Psoas muscle (tissue), 8 donors: ENCODE data around the gene SPINDOC. TPM values are rescaled to one million over a fixed set of nuclear protein-coding genes. Genes with fewer than 3 reads are reported as not detected.
"Not testable (repeated sequence)": the region's sequence is repeated elsewhere in the genome, so short reads cannot be mapped to it uniquely, and the experiment has no call there.

ENCODE experiments used
- ATAC-seq, 4 donors: fragments of 200-7000 bp; cut with Tn5 transposase; one replicate each; pipeline ENCODE4 v1.9.1; 2020; ENCODE audit warnings: moderate library complexity in 3 of 4, mild to moderate bottlenecking in 2 of 4
- DNase-seq, 2 donors: peaks; one replicate each; pipeline ENCODE4 v3.0.0-alpha.2; 2020
- H3K27ac ChIP-seq: fragments of 200-600 bp; one replicate; pipeline ENCODE4 v1.8.0; 2022
- H3K27me3 ChIP-seq, 3 donors: fragments of 200-600 bp in 1 of 3; one replicate each; pipeline versions ENCODE4 v1.6.1 to v1.8.0; 2013 to 2022; ENCODE audit warnings: low read length in 2 of 3, mild to moderate bottlenecking in 2 of 3, moderate library complexity in 1 of 3; ENCODE audit not compliant: insufficient read depth in 3 of 3
- H3K36me3 ChIP-seq, 2 donors: fragments of 200-600 bp in 1 of 2; one replicate each; pipeline versions ENCODE4 v1.6.1 to v1.8.0; 2013 to 2022; ENCODE audit warnings: low read depth in 1 of 2, mild to moderate bottlenecking in 1 of 2, moderate library complexity in 1 of 2; ENCODE audit not compliant: insufficient read depth in 1 of 2
- H3K4me1 ChIP-seq: fragments of 200-600 bp; one replicate; pipeline ENCODE4 v1.8.0; 2022
- H3K4me3 ChIP-seq: fragments of 200-600 bp; one replicate; pipeline ENCODE4 v1.8.0; 2022; ENCODE audit warnings: mild to moderate bottlenecking
- H3K9me3 ChIP-seq: fragments of 200-600 bp; one replicate; pipeline ENCODE4 v1.8.0; 2022
- CTCF ChIP-seq: fragments of 200-600 bp; IDR thresholded peaks from one replicate; pipeline ENCODE4 v1.8.0; 2022; ENCODE audit warnings: antibody characterized with exemption
- WGBS, 3 donors: extraction: QIAGEN DNeasy Blood & Tissue Kit; methylation state at CpG; one replicate each; pipeline versions ENCODE4 v1.1.6 to v1.1.7; 2013; 5-methylcytosine and 5-hydroxymethylcytosine counted together
- intact Hi-C, 2 donors: fragments of 100-400 bp; cut with DNase I; formaldehyde crosslinking; loops; one replicate each; pipeline versions ENCODE4 v1.11.0 to v1.14.2; 2022
- polyA plus RNA-seq, 3 donors: library from polyadenylated mRNA; stranded (reverse); fragments of 200-250 nt; gene quantifications; one replicate each; pipeline ENCODE4 v1.2.3, GENCODE V29; 2013
- total RNA-seq, 4 donors: library from RNA; stranded (reverse); fragmentation: NEBNext Ultra II Directional in 2 of 4; extraction: Animal tissue kit (Norgen Biotek cat#: 25700) in 2 of 4; gene quantifications; one replicate each; pipeline versions ENCODE4 v1.2.1 to v1.2.4, GENCODE V29; 2021 to 2023
- donor health status: healthy with polysubstance abuse.
- donor health status: DM: no; HTN: no; CAD: no; lungs with moderate emphysema.
- donor health status: Bipolar disorder and iron deficiency.
- donor health status: healthy.
- donor health status: DM: yes; HTN: yes; CAD: no.
- donor health status: DM: no; HTN: no; CAD: no.
- donor health status: DM: no; HTN: no; CAD: no.
- donor health status: DM: yes; HTN: yes; CAD: no.

Gene SPINDOC
- total and polyA plus RNA-seq, 7 donors = 2.7 to 8.8 (median 4.7) TPM

- Histone ChIP-seq H3K9me3 (no peaks in the 10 kb centered on the region), H3K27ac (no peak overlapping the region), H3K27me3 (no peaks in the 10 kb centered on the region), H3K36me3 (no peaks in the 10 kb centered on the region), H3K4me3 (no peak overlapping the region), H3K4me1 (peaks cover 3% of the 10 kb centered on the region)
- ATAC-seq = peak; percentile 61 to 84 (median 74)
- WGBS, 3 donors = 74 to 82% (median 80%) methylated on average over 10 of the region's 10 CpGs
- no peak for DNase-seq
- TF ChIP-seq CTCF = no peak
- intact Hi-C loops = no loop called here
Observed at GRCh38 chr11:63802637-63803414, 10.4 kb upstream of the SPINDOC start.

- Histone ChIP-seq H3K4me1 (peaks cover 3% of the 10 kb centered on the region), H3K9me3 (no peaks in the 10 kb centered on the region), H3K36me3 (no peaks in the 10 kb centered on the region), H3K4me3 (no peak overlapping the region), H3K27me3 (no peaks in the 10 kb centered on the region), H3K27ac (no peak overlapping the region)
- TF ChIP-seq CTCF = no peak
- intact Hi-C loops = no loop called here
- ATAC-seq = no peak
- DNase-seq = no peak
- 78 to 83% (median 81%) methylated on average over 6 of the region's 6 CpGs for WGBS, 3 donors
Observed at GRCh38 chr11:63804259-63804658, 9.0 kb upstream of the SPINDOC start.

- H3K27me3 ChIP-seq = no peaks in the 10 kb centered on the region
- H3K4me1 ChIP-seq = peaks cover 3% of the 10 kb centered on the region
- no peak overlapping the region for H3K27ac ChIP-seq
- H3K9me3 ChIP-seq = no peaks in the 10 kb centered on the region
- TF ChIP-seq CTCF = no peak
- ATAC-seq = peak in 1 of 4 donors; percentile 53
- no peak overlapping the region for H3K4me3 ChIP-seq
- no peaks in the 10 kb centered on the region for H3K36me3 ChIP-seq
- WGBS, 3 donors = 58 to 66% (median 63%) methylated on average over 9 of the region's 9 CpGs
- intact Hi-C loops = no loop called here
- no peak for DNase-seq
Observed at GRCh38 chr11:63805844-63806415, 7.3 kb upstream of the SPINDOC start.

GRCh38 chr11:63810383-63810782 lies 2.9 kb upstream of the SPINDOC start:
- not testable (repeated sequence) for DNase-seq, ATAC-seq

GRCh38 chr11:63811522-63811921 lies 1.7 kb upstream of the SPINDOC start:
- intact Hi-C loops = no loop called here
- H3K27ac ChIP-seq = no peak overlapping the region
- no peak overlapping the region for H3K4me3 ChIP-seq
- ATAC-seq (no peak), DNase-seq (no peak)
- peaks cover 11% of the 10 kb centered on the region for H3K4me1 ChIP-seq
- WGBS, 3 donors = 79 to 88% (median 79%) methylated on average over 3 of the region's 3 CpGs
- peaks cover 0 to 7% of the 10 kb centered on the region in 2 donors for H3K36me3 ChIP-seq
- TF ChIP-seq CTCF = no peak
- no peaks in the 10 kb centered on the region for H3K27me3 ChIP-seq
- H3K9me3 ChIP-seq = no peaks in the 10 kb centered on the region

More at GRCh38 chr11:63810383-63810782, 2.9 kb upstream of the SPINDOC start:
- WGBS, 3 donors = 93 to 96% (median 93%) methylated on average over 8 to 11 of the region's 11 CpGs
- H3K9me3 ChIP-seq, intact Hi-C loops, H3K27me3 ChIP-seq, H3K27ac ChIP-seq, H3K4me3 ChIP-seq, H3K36me3 ChIP-seq: not testable (repeated sequence)
- H3K4me1 ChIP-seq = peaks cover 11% of the 10 kb centered on the region
